ENCODE data around the gene CPNE7.

The CPNE7 gene

GRCh38 chr16:89553733-89554132, 21.8 kb upstream of the CPNE7 start:
- CTCF ChIA-PET, result interaction anchor here (0.9 kb wide), 1 partner anchor 245 kb away, joined by 3 read pairs; no protein-coding TSS in a partner anchor
- TF ChIP-seq HDGF (IDR thresholded peaks at IDR 0.05; ENCODE audit: borderline replicate concordance), result no peak
- TF ChIP-seq SP1 (IDR thresholded peaks at IDR 0.05), result no peak
- TF ChIP-seq L3MBTL2 (conservative IDR thresholded peaks at IDR 0.05), result no peak
- TF ChIP-seq FOXA1 (IDR thresholded peaks at IDR 0.05), result no peak
- TF ChIP-seq PKNOX1 (IDR thresholded peaks at IDR 0.05), result no peak
- TF ChIP-seq LEF1 (IDR thresholded peaks at IDR 0.05; ENCODE audit: borderline replicate concordance), result no peak
- no peak for TF ChIP-seq FOXK2 (IDR thresholded peaks at IDR 0.05)
- TF ChIP-seq ELF4 (IDR thresholded peaks at IDR 0.05), result no peak
- no peak for TF ChIP-seq TARDBP (IDR thresholded peaks at IDR 0.05)
- POLR2A ChIA-PET, result no interaction called here
- DNase-seq (ENCODE audit: extremely low spot score), result no peak

- TF ChIP-seq SUZ12 (IDR thresholded peaks at IDR 0.05), result no peak
- TF ChIP-seq CTBP1 (IDR thresholded peaks at IDR 0.05; ENCODE audit: borderline replicate concordance), result no peak
- no peak for TF ChIP-seq HDGF (IDR thresholded peaks at IDR 0.05; ENCODE audit: borderline replicate concordance)
- TF ChIP-seq BHLHE40 (IDR thresholded peaks at IDR 0.05; ENCODE audit: borderline replicate concordance), result no peak
- no peak for TF ChIP-seq L3MBTL2 (conservative IDR thresholded peaks at IDR 0.05)
- no peak for TF ChIP-seq PKNOX1 (IDR thresholded peaks at IDR 0.05)
- no peak for TF ChIP-seq LEF1 (IDR thresholded peaks at IDR 0.05; ENCODE audit: borderline replicate concordance)
- no peak for TF ChIP-seq NFRKB (IDR thresholded peaks at IDR 0.05)
- TF ChIP-seq ELF4 (IDR thresholded peaks at IDR 0.05), result no peak
- DNase-seq (ENCODE audit: extremely low spot score), result no peak
- POLR2A ChIA-PET, result no interaction called here
- CTCF ChIA-PET, result no interaction called here
Observed at GRCh38 chr16:89554343-89554742, 21.2 kb upstream of the CPNE7 start.

- DNase-seq (ENCODE audit: extremely low spot score), result no peak
- TF ChIP-seq FOXM1 (IDR thresholded peaks at IDR 0.05; ENCODE audit: borderline replicate concordance) (no peak), FOXA1 (IDR thresholded peaks at IDR 0.05) (no peak), PKNOX1 (IDR thresholded peaks at IDR 0.05) (no peak), SP1 (IDR thresholded peaks at IDR 0.05) (no peak), NFRKB (IDR thresholded peaks at IDR 0.05) (no peak), TARDBP (IDR thresholded peaks at IDR 0.05) (no peak), CTBP1 (IDR thresholded peaks at IDR 0.05; ENCODE audit: borderline replicate concordance) (no peak), ELF4 (IDR thresholded peaks at IDR 0.05) (no peak), ZNF384 (IDR thresholded peaks at IDR 0.05) (no peak), ARNT (IDR thresholded peaks at IDR 0.05) (no peak)
- CTCF ChIA-PET, result no interaction called here
- POLR2A ChIA-PET, result no interaction called here
Observed at GRCh38 chr16:89555265-89555664, 20.3 kb upstream of the CPNE7 start.

DNA sequence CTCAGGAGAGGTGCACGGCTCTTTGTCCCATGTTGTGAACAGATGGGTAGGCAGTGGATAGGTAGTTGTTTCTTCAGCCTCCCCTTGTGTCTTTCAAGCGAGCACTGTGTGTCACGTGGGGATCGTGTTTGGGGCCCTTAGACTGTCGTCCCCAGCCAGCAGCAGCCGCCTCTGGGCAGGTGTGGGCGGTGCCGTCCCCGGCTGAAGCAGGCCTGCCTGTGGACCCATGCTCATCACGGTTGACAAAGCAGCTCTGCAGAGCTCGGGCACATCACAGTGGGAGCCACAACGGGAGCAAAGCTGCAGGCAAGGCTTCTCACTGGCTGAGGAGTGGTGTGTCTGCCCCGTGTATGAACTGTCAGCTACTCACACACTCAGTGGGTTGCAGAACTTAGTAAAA, 19.8 kb upstream of the CPNE7 start:
- ChIA-PET CTCF (no interaction called here), POLR2A (no interaction called here)
- no peak for DNase-seq (ENCODE audit: extremely low spot score)
- no peak for TF ChIP-seq ELF4 (IDR thresholded peaks at IDR 0.05)
- no peak for TF ChIP-seq BHLHE40 (IDR thresholded peaks at IDR 0.05; ENCODE audit: borderline replicate concordance)
- no peak for TF ChIP-seq ZNF384 (IDR thresholded peaks at IDR 0.05)
- no peak for TF ChIP-seq PKNOX1 (IDR thresholded peaks at IDR 0.05)
- TF ChIP-seq HDGF (IDR thresholded peaks at IDR 0.05; ENCODE audit: borderline replicate concordance), result no peak
- no peak for TF ChIP-seq FOXM1 (IDR thresholded peaks at IDR 0.05; ENCODE audit: borderline replicate concordance)
- TF ChIP-seq SP1 (IDR thresholded peaks at IDR 0.05), result no peak
- no peak for TF ChIP-seq L3MBTL2 (conservative IDR thresholded peaks at IDR 0.05)
- no peak for TF ChIP-seq SUZ12 (IDR thresholded peaks at IDR 0.05)
- TF ChIP-seq ARNT (IDR thresholded peaks at IDR 0.05), result no peak
- no peak for TF ChIP-seq CTBP1 (IDR thresholded peaks at IDR 0.05; ENCODE audit: borderline replicate concordance)
- TF ChIP-seq FOXK2 (IDR thresholded peaks at IDR 0.05), result no peak
- TF ChIP-seq NFRKB (IDR thresholded peaks at IDR 0.05), result no peak

DNA sequence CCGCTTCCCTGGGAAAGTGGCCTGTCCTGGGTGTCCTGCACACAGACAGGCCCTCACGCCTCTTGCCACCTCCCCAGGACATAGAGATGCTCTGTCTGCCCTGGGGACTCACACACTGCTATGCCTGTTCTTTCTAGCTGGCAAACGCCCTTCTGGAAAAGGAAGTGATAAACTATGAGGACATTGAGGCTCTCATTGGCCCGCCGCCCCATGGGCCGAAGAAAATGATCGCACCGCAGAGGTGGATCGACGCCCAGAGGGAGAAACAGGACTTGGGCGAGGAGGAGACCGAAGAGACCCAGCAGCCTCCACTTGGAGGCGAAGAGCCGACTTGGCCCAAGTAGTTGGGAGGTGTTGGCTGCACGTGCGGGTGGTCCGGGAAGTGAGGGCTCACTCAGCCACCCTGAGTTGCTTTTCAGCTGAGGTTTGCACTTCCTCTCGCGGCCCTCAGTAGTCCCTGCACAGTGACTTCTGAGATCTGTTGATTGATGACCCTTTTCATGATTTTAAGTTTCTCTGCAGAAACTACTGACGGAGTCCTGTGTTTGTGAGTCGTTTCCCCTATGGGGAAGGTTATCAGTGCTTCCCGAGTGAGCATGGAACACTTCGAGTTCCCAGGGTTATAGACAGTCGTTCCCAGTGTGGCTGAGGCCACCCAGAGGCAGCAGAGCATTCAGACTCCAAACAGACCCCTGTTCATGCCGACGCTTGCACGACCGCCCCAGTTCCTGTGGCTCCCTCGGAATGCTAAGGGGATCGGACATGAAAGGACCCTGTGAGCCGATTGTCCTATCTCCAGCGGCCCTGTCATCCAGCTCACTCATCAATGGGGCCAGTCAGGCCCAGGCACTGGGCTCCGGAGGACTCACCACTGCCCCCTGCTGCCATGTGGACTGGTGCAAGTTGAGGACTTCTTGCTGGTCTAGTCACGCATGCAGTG, 18.5 kb upstream of the CPNE7 start:
- ChIA-PET POLR2A (interaction anchor here (1.5 kb wide), 1 partner anchor 9 kb away, joined by 3 read pairs; no protein-coding TSS in a partner anchor), CTCF (interaction anchor here (0.6 to 1.2 kb wide), 4 partner anchors 8 to 44 kb away, joined by 3 to 5 read pairs (median 4); no protein-coding TSS in a partner anchor)

More for the DNA sequence above, 18.5 kb upstream of the CPNE7 start:
- TF ChIP-seq CTBP1 (IDR thresholded peaks at IDR 0.05; ENCODE audit: borderline replicate concordance), result no peak
- no peak for TF ChIP-seq NFRKB (IDR thresholded peaks at IDR 0.05)
- TF ChIP-seq PKNOX1 (IDR thresholded peaks at IDR 0.05), result peak; percentile 45; the same call in 1 of the 2 replicates
- no peak for TF ChIP-seq SP1 (IDR thresholded peaks at IDR 0.05)
- no peak for TF ChIP-seq TARDBP (IDR thresholded peaks at IDR 0.05)
- no peak for TF ChIP-seq L3MBTL2 (conservative IDR thresholded peaks at IDR 0.05)
- no peak for TF ChIP-seq BHLHE40 (IDR thresholded peaks at IDR 0.05; ENCODE audit: borderline replicate concordance)
- peak; percentile 78 for DNase-seq (ENCODE audit: extremely low spot score)

Data from HEK293T (cell line).